HS-5 (cell line): ENCODE measurements around the gene DNAJC18.

ENCODE experiments used
- DNase-seq: peaks from one replicate; pipeline ENCODE4 v3.0.0-alpha.2; 2012; ENCODE audit warnings: low read depth

Gene DNAJC18

GRCh38 chr5:139403787-139404483, 35.4 kb downstream of the DNAJC18 start, which contains the start of gene SPATA24:
TSS of gene SPATA24 (minus strand) at chr5:139404089. CDS start at chr5:139404060, 29 bp downstream.
- peak; percentile 88 for DNase-seq

DNA sequence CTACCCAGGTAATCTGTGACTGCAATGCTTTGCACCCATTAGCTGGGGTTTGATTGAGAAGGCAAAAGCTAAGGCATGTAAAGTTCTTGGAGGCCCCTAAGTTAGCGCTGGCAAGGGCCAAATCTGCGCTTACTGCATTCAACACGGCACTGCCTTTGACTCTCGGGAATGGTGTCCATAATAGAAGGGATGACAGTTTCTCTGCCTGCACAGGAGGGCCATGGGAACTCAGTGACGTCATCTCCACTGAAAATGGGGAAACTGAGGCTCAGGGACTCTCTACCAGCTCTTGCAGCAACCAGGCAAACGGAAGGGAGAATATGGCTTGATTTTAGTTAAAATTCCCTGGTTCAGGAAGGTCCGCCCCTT, 35.9 kb downstream of the DNAJC18 start:
- DNase-seq, result no peak

DNA sequence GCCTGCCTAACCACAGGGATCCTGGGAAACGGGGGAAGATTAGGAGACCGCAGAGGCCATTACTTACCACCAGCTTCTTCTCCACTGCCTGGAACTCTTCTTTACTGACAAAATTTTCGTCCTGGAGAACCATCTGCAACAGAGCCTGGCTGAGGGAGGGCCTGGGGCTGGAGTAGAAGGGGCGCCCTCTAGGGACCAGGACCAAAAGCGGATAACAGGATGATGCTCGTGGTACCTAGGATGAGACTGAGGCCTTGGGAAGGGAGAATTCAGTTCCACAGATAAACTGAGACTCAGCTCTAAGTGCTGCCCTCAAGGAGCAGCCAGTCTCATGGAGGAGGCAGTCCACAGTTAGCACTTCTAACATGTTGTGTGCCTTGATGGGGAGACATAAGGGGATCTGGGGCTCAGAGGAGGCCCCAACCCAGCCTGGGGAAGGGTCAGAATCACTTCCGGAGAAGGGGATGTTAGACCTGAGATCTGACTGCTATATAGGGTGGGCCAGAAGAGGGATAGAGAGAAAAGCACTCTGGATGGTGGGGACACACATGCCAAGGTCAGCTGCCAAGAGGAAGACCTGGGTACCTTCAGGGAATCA, 36.7 kb downstream of the DNAJC18 start:
- no peak for DNase-seq

DNA sequence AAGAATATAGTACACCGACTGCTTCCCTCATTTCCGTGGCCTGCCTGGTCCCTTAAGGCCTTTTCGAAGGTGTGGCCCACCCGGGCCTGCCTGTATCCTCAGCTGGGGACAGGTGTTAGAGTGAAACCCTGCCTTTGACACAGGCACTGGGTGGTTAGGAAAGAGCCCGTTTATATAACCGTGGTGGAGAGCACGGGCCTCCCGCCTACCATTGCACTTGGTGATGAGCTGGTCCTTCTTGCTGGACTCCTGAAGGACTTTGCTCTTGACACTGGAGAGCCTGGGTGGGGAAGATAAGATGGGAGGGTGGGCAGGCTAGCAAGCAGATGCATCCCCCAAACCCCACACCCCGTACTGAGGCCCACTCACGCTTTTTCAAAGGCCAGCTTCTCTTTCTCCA, 37.8 kb downstream of the DNAJC18 start:
- DNase-seq, result no peak

- DNase-seq, result no peak
These were observed 39.7 kb downstream of the DNAJC18 start for GRCh38 chr5:139399501-139400121.

GRCh38 chr5:139397921-139398320, 41.4 kb downstream of the DNAJC18 start:
- DNase-seq, result no peak

GRCh38 chr5:139396691-139397090, 42.6 kb downstream of the DNAJC18 start:
- DNase-seq, result no peak

DNA sequence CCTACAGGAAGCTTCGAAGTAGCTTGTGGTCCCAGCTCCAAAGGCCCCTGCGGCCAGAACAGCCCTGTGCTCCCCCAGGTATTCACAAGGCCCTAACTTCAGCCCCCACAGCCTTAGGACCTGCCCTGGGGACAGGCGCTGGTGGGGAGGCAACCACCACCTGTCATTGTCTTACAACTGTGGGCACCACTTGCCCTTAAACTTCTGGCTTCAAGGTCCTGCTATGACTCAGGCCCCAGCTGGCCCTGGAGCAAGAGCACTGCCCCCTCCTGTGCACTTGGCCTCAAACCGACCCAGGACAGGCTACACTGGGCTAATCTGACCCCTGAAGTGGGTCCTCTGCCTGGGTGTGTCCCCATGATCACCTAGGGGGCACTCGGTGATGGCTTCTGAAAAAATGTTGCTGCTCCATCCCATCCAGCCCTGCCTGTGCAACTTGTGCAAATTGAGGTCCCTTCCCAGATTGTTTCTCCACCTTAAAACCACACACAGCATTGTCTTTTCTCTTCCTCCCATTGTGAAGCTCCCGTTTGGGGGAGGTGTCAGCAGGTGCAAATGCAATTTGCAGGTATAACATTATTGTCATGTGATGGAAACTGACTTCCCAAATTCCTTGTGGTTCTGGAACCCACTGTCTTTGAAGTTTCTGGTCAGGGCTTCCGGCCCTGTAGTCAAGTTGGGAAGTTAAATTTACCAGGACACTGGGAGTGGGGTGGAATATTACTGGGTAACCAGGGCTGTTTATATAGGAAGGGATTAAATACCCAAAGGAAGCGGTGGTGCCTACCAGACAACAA, 43.3 kb downstream of the DNAJC18 start:
- DNase-seq, result no peak

DNA sequence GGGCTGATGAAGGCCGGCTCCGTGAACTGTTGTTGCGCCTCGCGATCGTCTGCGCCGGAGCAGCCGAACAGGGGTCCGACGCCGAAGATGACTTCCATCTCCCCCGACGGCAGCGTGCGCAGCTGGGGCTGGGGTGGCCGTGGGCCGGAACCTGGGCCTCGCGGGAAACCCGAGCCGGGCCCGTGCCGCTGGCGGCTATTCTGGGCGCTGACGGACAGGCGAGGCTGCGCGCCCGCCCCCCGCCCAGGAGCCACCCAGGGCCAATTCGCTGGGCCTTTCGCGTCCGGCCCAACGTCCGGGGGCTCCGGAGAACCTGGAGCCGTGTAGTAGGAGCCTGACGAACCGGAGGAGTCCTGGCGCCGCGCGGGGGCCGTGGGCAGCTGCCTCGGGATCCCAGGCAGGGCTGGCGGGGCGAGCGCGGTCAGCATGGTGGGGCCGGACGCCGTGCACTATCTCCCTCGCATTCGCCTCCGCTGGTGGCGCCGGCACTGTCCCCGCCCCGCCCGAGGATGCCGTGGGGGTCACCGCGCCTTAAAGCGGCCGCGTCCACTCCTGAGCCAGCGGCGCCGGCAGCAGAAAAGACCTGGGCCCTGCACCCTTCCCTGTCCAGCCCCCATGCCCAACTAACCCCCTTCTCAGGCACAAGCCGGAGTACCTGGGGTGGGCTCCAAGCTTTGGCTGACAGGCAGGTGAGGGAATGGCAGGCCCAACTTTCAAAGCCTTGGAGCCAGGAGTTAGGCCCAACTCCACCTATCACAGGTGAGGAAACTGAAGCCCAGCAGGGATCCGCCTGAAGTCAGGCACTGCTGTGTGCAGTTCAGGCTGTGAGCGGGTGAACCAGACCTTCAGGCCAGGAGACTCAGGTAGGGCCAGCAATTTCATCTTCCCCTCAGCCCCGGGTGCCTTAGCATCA, 44.4 kb downstream of the DNAJC18 start, which contains the start of gene PROB1:
TSS of gene PROB1 (minus strand) at position 451 of the 913 bp plus-strand sequence. CDS start at position 428, 23 bp downstream.
- DNase-seq, result no peak

- no peak for DNase-seq
These were observed 45.1 kb downstream of the DNAJC18 start for GRCh38 chr5:139394123-139394653.

DNA sequence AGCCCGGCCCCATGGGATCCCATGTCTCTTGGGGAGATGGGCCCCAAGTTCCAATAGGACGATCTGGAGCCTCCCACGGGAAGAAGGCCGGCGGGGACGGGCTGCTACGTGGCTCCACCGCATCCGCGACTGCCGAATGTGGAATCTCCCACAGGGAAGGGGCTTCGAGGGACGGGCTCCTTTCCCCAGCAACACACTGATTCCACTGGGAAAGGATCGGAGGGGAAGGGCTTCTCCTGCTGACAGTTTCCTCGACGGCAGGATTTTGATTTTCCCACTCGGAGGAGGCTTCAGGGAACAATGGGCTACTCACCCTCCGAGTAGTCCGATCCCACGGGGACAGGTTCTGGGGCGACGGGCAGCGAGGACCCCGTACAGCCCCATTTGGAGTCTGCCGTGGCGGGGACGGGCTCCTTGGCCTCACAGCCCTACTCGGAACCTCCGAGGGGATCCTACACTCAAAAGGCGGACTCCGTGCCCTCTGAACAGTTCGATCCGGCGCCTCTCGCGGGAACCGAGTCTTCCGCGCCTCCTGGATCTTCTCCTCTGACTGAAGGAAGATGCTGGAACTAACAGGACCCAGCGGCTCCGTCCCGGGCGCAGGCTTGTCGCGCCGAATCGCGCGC, 45.7 kb downstream of the DNAJC18 start:
- no peak for DNase-seq

- no peak for DNase-seq
These were observed 46.4 kb downstream of the DNAJC18 start for GRCh38 chr5:139392678-139393496.

GRCh38 chr5:139392324-139392677, 47.0 kb downstream of the DNAJC18 start:
- no peak for DNase-seq

- DNase-seq, result no peak
These were observed 47.6 kb downstream of the DNAJC18 start for GRCh38 chr5:139391570-139392323.

DNA sequence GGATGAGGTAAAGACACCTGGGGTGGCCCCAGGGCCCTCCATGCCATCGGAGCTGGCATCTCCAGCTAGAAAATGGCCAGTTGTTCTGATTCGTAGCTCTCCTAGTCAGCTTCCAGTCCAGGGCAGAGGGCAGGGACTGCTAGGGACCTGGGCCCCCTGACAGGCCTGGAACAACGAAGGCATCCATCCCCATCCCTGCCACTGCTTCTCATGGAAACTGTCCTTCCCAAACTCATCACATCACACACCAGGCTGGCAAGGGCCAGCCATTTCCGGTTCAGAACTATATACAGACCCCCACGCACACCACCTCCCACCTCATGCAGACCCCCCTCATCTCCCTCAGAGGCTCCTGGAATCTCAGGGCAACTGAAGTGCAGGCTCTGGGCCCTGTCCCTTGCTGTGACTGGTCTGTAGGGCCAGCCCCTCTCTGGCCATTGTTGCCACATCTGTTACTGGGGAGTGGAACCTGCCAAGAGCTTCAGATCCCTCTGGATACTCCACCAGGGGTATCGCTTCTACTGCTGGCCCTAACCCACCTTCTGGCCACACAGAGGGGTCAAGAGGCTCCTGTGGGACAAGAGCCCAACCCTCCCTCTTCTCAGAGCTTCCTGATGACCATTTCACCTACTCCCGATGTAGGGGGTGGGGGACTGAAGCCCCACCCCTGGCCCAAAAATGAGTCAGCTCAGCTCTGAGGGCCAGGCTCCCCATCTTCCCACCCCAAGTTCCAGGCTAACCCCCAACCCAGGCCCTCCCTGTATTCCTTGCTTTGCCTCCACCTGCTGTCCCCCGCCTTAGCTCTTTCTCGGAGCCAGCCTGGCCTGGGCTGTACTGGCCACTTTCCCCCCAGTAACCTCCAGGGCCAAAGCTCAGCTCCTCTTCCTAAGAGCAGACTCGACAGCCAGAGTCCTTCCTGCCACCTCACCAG, 48.4 kb downstream of the DNAJC18 start:
- DNase-seq, result no peak

- DNase-seq, result no peak
These were observed 49.4 kb downstream of the DNAJC18 start, which contains the start of gene MZB1 for GRCh38 chr5:139389701-139390638. TSS of gene MZB1 (minus strand) at chr5:139389913. CDS start at chr5:139389856, 57 bp downstream.
